Mesenchymal stem cell (in vitro differentiated cells and primary cell): ENCODE measurements around the gene CGREF1.
A peak's percentile ranks its signal among the peaks of the same experiment; 100 is the strongest.

Experiments
- DNase-seq: peaks from one replicate; pipeline ENCODE4 v3.0.0-alpha.2; 2013
- H2AFZ ChIP-seq: one replicate; pipeline ENCODE4 v1.6.1; 2013; ENCODE audit warnings: low read depth, mild to moderate bottlenecking, control low read depth, inconsistent platforms, low read length, moderate library complexity
- H2AK5ac ChIP-seq: 2 replicates; pipeline ENCODE4 v1.6.1; 2013; ENCODE audit warnings: low read length, moderate library complexity, mild to moderate bottlenecking, inconsistent platforms; ENCODE audit not compliant: severe bottlenecking
- H2BK120ac ChIP-seq: one replicate; pipeline ENCODE4 v1.6.1; 2013; ENCODE audit warnings: low read depth, mild to moderate bottlenecking, inconsistent platforms, low read length, moderate library complexity
- H2BK12ac ChIP-seq, 2 experiments: one replicate each; pipeline ENCODE4 v1.6.1; 2013; ENCODE audit warnings: inconsistent platforms in 2 of 2, low read length in 2 of 2, mild to moderate bottlenecking in 2 of 2, moderate library complexity in 2 of 2, control low read depth in 1 of 2
- H2BK15ac ChIP-seq: one replicate; pipeline ENCODE4 v1.6.1; 2013; ENCODE audit warnings: mild to moderate bottlenecking, low read depth, inconsistent platforms; ENCODE audit not compliant: poor library complexity, severe bottlenecking
- H2BK5ac ChIP-seq: 2 replicates; pipeline ENCODE4 v1.6.1; 2013; ENCODE audit warnings: low read depth, mild to moderate bottlenecking, low read length, control low read depth, inconsistent platforms; ENCODE audit not compliant: poor library complexity, severe bottlenecking
- H3K14ac ChIP-seq, 2 experiments: one replicate each; pipeline ENCODE4 v1.6.1; 2013; ENCODE audit warnings: inconsistent platforms in 2 of 2, low read length in 2 of 2, control low read depth in 1 of 2, mild to moderate bottlenecking in 1 of 2, moderate library complexity in 1 of 2
- H3K18ac ChIP-seq, 2 experiments: one replicate each; pipeline ENCODE4 v1.6.1; 2013; ENCODE audit warnings: inconsistent platforms in 2 of 2, low read length in 2 of 2, control low read depth in 1 of 2, low read depth in 1 of 2, mild to moderate bottlenecking in 1 of 2
- H3K23ac ChIP-seq, 2 experiments: one replicate each; pipeline ENCODE4 v1.6.1; 2013; ENCODE audit warnings: inconsistent platforms in 2 of 2, low read length in 2 of 2, mild to moderate bottlenecking in 2 of 2, moderate library complexity in 2 of 2, control low read depth in 1 of 2
- H3K27ac ChIP-seq: 2 replicates; pipeline ENCODE4 v1.5.1; 2013; ENCODE audit warnings: mild to moderate bottlenecking, moderate library complexity, low read length, control low read depth, inconsistent platforms; ENCODE audit not compliant: poor library complexity, severe bottlenecking
- H3K27me3 ChIP-seq, 2 experiments: 2 replicates each; pipeline versions ENCODE4 v1.6.1 to v1.7.0; 2013; ENCODE audit warnings: low read length in 2 of 2, mild to moderate bottlenecking in 2 of 2, moderate library complexity in 2 of 2, control low read depth in 1 of 2, inconsistent platforms in 1 of 2; ENCODE audit not compliant: control insufficient read depth in 1 of 2, insufficient read depth in 1 of 2
- H3K36me3 ChIP-seq, 2 experiments: 2 replicates each; pipeline versions ENCODE4 v1.6.1 to v1.7.0; 2013; ENCODE audit warnings: low read length in 2 of 2, control low read depth in 1 of 2, inconsistent platforms in 1 of 2, low read depth in 1 of 2, mild to moderate bottlenecking in 1 of 2; ENCODE audit not compliant: insufficient read depth in 2 of 2, control insufficient read depth in 1 of 2
- H3K4ac ChIP-seq, 2 experiments: one replicate each; pipeline ENCODE4 v1.6.1; 2013; ENCODE audit warnings: inconsistent platforms in 2 of 2, low read length in 2 of 2, mild to moderate bottlenecking in 2 of 2, moderate library complexity in 2 of 2, control low read depth in 1 of 2, low read depth in 1 of 2
- H3K4me1 ChIP-seq: 2 replicates; pipeline ENCODE4 v1.6.1; 2013; ENCODE audit warnings: low read depth, low read length, control low read depth; ENCODE audit not compliant: control insufficient read depth, insufficient read depth
- H3K4me2 ChIP-seq: 2 replicates; pipeline ENCODE4 v1.6.1; 2013; ENCODE audit warnings: low read length, mild to moderate bottlenecking, inconsistent platforms; ENCODE audit not compliant: poor library complexity, severe bottlenecking
- H3K4me3 ChIP-seq, 2 experiments: 2 replicates each; pipeline versions ENCODE4 v1.5.1 to v1.7.0; 2013; ENCODE audit warnings: low read length in 2 of 2, mild to moderate bottlenecking in 2 of 2, control low read depth in 1 of 2, low read depth in 1 of 2; ENCODE audit not compliant: insufficient read depth in 1 of 2
- H3K79me1 ChIP-seq: replicated peaks from 2 replicates; pipeline ENCODE4 v1.6.1; 2013; ENCODE audit warnings: mild to moderate bottlenecking, control low read depth, low read length, inconsistent platforms; ENCODE audit not compliant: poor library complexity, severe bottlenecking
- H3K9ac ChIP-seq: 2 replicates; pipeline ENCODE4 v1.7.0; 2013; ENCODE audit warnings: mild to moderate bottlenecking, low read length, moderate library complexity
- H3K9me3 ChIP-seq: 2 replicates; pipeline ENCODE4 v1.7.0; 2013; ENCODE audit warnings: mild to moderate bottlenecking, low read length; ENCODE audit not compliant: control insufficient read depth
- H4K8ac ChIP-seq: one replicate; pipeline ENCODE4 v1.6.1; 2013; ENCODE audit warnings: inconsistent platforms, mild to moderate bottlenecking, low read length, moderate library complexity
- H4K91ac ChIP-seq: one replicate; pipeline ENCODE4 v1.6.1; 2013; ENCODE audit warnings: mild to moderate bottlenecking, low read length, inconsistent platforms
- WGBS: methylation state at CpG from one replicate; pipeline ENCODE4 v1.1.7; 2013; ENCODE audit warnings: mixed read lengths; 5-methylcytosine and 5-hydroxymethylcytosine counted together

The CGREF1 gene

GRCh38 chr2:27082773-27083409 lies 36.0 kb downstream of the CGREF1 start:
- Histone ChIP-seq H3K27ac (no peak overlapping the region), H3K36me3 (peaks cover 11 to 14% of the 10 kb centered on the region in 2 experiments), H3K4me2 (no peak overlapping the region), H2BK120ac (no peak overlapping the region), H3K79me1 (no peaks in the 10 kb centered on the region), H2AK5ac (no peak overlapping the region), H3K27me3 (no peaks in the 10 kb centered on the region), H4K8ac (no peak overlapping the region), H2BK12ac (no peak overlapping the region), H2BK15ac (no peak overlapping the region), H4K91ac (no peak overlapping the region), H3K9ac (no peak overlapping the region), H2AFZ (no peak overlapping the region), H3K4me1 (peaks cover 30% of the 10 kb centered on the region), H3K9me3 (no peaks in the 10 kb centered on the region), H2BK5ac (no peak overlapping the region), H3K23ac (no peak overlapping the region), H3K4me3 (no peak overlapping the region), H3K18ac (no peak overlapping the region), H3K14ac (no peak overlapping the region), H3K4ac (no peak overlapping the region)
- WGBS: 96% methylated on average over 27 of the region's 27 CpGs
- no peak for DNase-seq

- Histone ChIP-seq H4K91ac (peak overlapping the region; percentile 18), H3K27me3 (no peaks in the 10 kb centered on the region), H3K23ac (no peak overlapping the region), H3K4me3 (no peak overlapping the region), H3K18ac (no peak overlapping the region), H3K14ac (no peak overlapping the region), H3K9ac (no peak overlapping the region), H2BK15ac (no peak overlapping the region), H2BK12ac (peak overlapping the region in 1 of 2 experiments; percentile 24), H2AFZ (no peak overlapping the region), H2BK120ac (no peak overlapping the region), H3K4me2 (no peak overlapping the region), H3K36me3 (peaks cover 11 to 14% of the 10 kb centered on the region in 2 experiments), H3K79me1 (no peaks in the 10 kb centered on the region), H3K9me3 (no peaks in the 10 kb centered on the region), H2AK5ac (no peak overlapping the region), H4K8ac (no peak overlapping the region), H3K4ac (no peak overlapping the region), H3K4me1 (peaks cover 29% of the 10 kb centered on the region), H2BK5ac (no peak overlapping the region), H3K27ac (no peak overlapping the region)
- no peak for DNase-seq
- WGBS: 95% methylated on average over 38 of the region's 38 CpGs
Observed at GRCh38 chr2:27081984-27082772, 36.8 kb downstream of the CGREF1 start.

GRCh38 chr2:27080603-27080936 lies 38.4 kb downstream of the CGREF1 start:
- 98% methylated on average over 14 of the region's 14 CpGs for WGBS
- Histone ChIP-seq H3K18ac (peak overlapping the region; percentile 45 to 81), H3K4ac (peak overlapping the region; percentile 86 to 97), H3K14ac (peak overlapping the region in 1 of 2 experiments; percentile 82), H3K27ac (no peak overlapping the region), H3K4me2 (peak overlapping the region; percentile 17), H4K8ac (peak overlapping the region; percentile 83), H3K9ac (peak overlapping the region; percentile 91), H2AFZ (no peak overlapping the region), H3K36me3 (peaks cover 11 to 14% of the 10 kb centered on the region in 2 experiments), H2BK120ac (no peak overlapping the region), H3K4me1 (peaks cover 20% of the 10 kb centered on the region), H3K27me3 (no peaks in the 10 kb centered on the region), H3K4me3 (peak overlapping the region in 1 of 2 experiments; percentile 93), H2BK5ac (no peak overlapping the region), H2BK12ac (peak overlapping the region; percentile 94), H3K23ac (peak overlapping the region in 1 of 2 experiments; percentile 89), H3K9me3 (no peaks in the 10 kb centered on the region), H2BK15ac (peak overlapping the region; percentile 26), H2AK5ac (peak overlapping the region; percentile 34), H3K79me1 (no peaks in the 10 kb centered on the region), H4K91ac (peak overlapping the region; percentile 95)
- DNase-seq: no peak

GRCh38 chr2:27080140-27080469 lies 38.8 kb downstream of the CGREF1 start:
- Histone ChIP-seq H4K8ac (no peak overlapping the region), H3K4ac (peak overlapping the region; percentile 86 to 97), H3K4me3 (peak overlapping the region in 1 of 2 experiments; percentile 93), H4K91ac (peak overlapping the region; percentile 95), H3K9me3 (no peaks in the 10 kb centered on the region), H3K23ac (peak overlapping the region in 1 of 2 experiments; percentile 89), H3K27ac (no peak overlapping the region), H2BK120ac (peak overlapping the region; percentile 45), H3K36me3 (peaks cover 11 to 14% of the 10 kb centered on the region in 2 experiments), H3K18ac (peak overlapping the region; percentile 35 to 81), H3K4me2 (no peak overlapping the region), H2BK5ac (no peak overlapping the region), H2AFZ (no peak overlapping the region), H3K79me1 (no peaks in the 10 kb centered on the region), H3K4me1 (peaks cover 17% of the 10 kb centered on the region), H3K14ac (peak overlapping the region in 1 of 2 experiments; percentile 82), H2BK12ac (peak overlapping the region; percentile 94), H2AK5ac (peak overlapping the region; percentile 34), H2BK15ac (peak overlapping the region; percentile 60), H3K9ac (peak overlapping the region; percentile 91), H3K27me3 (no peaks in the 10 kb centered on the region)
- 91% methylated on average over 7 of the region's 7 CpGs for WGBS
- no peak for DNase-seq
